Kidney capillary endothelial cell (primary cell): ENCODE results near the gene SHROOM4.

Experiments used
- DNase-seq: peaks from one replicate; pipeline ENCODE4 v3.0.0-alpha.2; 2018; ENCODE audit warnings: low spot score

SHROOM4 gene

GRCh38 chrX:50778272-50778671 is 35.7 kb downstream of the SHROOM4 start:
- no peak for DNase-seq

- no peak for DNase-seq
Observed at GRCh38 chrX:50776248-50776647, 37.7 kb downstream of the SHROOM4 start.

- DNase-seq: no peak
Observed at GRCh38 chrX:50771382-50771781, 42.6 kb downstream of the SHROOM4 start.

- DNase-seq: peak; percentile 8
Observed at GRCh38 chrX:50770702-50771101, 43.3 kb downstream of the SHROOM4 start.

GRCh38 chrX:50769389-50770063 is 44.5 kb downstream of the SHROOM4 start:
- no peak for DNase-seq

GRCh38 chrX:50768801-50769200 is 45.2 kb downstream of the SHROOM4 start:
- peak; percentile 50 for DNase-seq

GRCh38 chrX:50765986-50766385 is 48.0 kb downstream of the SHROOM4 start:
- DNase-seq: no peak

GRCh38 chrX:50762578-50762977 is 51.4 kb downstream of the SHROOM4 start:
- no peak for DNase-seq

- no peak for DNase-seq
Observed at GRCh38 chrX:50756276-50756675, 57.7 kb downstream of the SHROOM4 start.

GRCh38 chrX:50751091-50751490 is 62.9 kb downstream of the SHROOM4 start:
- no peak for DNase-seq

- DNase-seq: peak; percentile 35
Observed at GRCh38 chrX:50747471-50747900, 66.5 kb downstream of the SHROOM4 start.

- DNase-seq: no peak
Observed at GRCh38 chrX:50736656-50737055, 77.3 kb downstream of the SHROOM4 start.

- no peak for DNase-seq
Observed at GRCh38 chrX:50726296-50726695, 87.7 kb downstream of the SHROOM4 start.

GRCh38 chrX:50725310-50725709 is 88.7 kb downstream of the SHROOM4 start:
- DNase-seq: no peak

- no peak for DNase-seq
Observed at GRCh38 chrX:50723006-50723405, 91.0 kb downstream of the SHROOM4 start.

GRCh38 chrX:50721764-50722521 is 92.1 kb downstream of the SHROOM4 start:
- DNase-seq: no peak

- DNase-seq: no peak
Observed at GRCh38 chrX:50719614-50720013, 94.4 kb downstream of the SHROOM4 start.

- DNase-seq: no peak
Observed at GRCh38 chrX:50718776-50719175, 95.2 kb downstream of the SHROOM4 start.

- no peak for DNase-seq
Observed at GRCh38 chrX:50716706-50717105, 97.3 kb downstream of the SHROOM4 start.

- no peak for DNase-seq
Observed at GRCh38 chrX:50712777-50713176, 101.2 kb downstream of the SHROOM4 start.

- no peak for DNase-seq
Observed at GRCh38 chrX:50711907-50712306, 102.1 kb downstream of the SHROOM4 start.

GRCh38 chrX:50707955-50708699 is 105.9 kb downstream of the SHROOM4 start:
- no peak for DNase-seq

GRCh38 chrX:50707405-50707804 is 106.6 kb downstream of the SHROOM4 start:
- no peak for DNase-seq
